Type B pancreatic cell (in vitro differentiated cells): Measurements from ENCODE around the gene SYNE2. TPM values are rescaled to one million over a fixed set of nuclear protein-coding genes. Genes with fewer than 3 reads are reported as not detected.
A peak's percentile ranks its signal among the peaks of the same experiment; 100 is the strongest.

Source experiments
- DNase-seq: peaks from one replicate; pipeline ENCODE4 v3.0.0; 2021; ENCODE audit warnings: mixed read lengths; ENCODE audit not compliant: unreplicated experiment; ENCODE audit errors: extremely low spot score
- H3K27ac Mint-ChIP-seq: 2 replicates; pipeline ENCODE4 v1.8.0; 2021; ENCODE audit warnings: mild to moderate bottlenecking, mixed read lengths
- H3K27me3 Mint-ChIP-seq: 2 replicates; pipeline ENCODE4 v1.8.0; 2021; ENCODE audit warnings: mixed read lengths
- H3K36me3 Mint-ChIP-seq: 2 replicates; pipeline ENCODE4 v1.8.0; 2021; ENCODE audit warnings: mixed read lengths
- H3K4me1 Mint-ChIP-seq: one replicate; pipeline ENCODE4 v1.8.0; 2021; ENCODE audit warnings: mixed read lengths; ENCODE audit not compliant: unreplicated experiment
- H3K4me3 Mint-ChIP-seq: 2 replicates; pipeline ENCODE4 v1.8.0; 2021; ENCODE audit warnings: mild to moderate bottlenecking, mixed read lengths
- H3K9me3 Mint-ChIP-seq: 2 replicates; pipeline ENCODE4 v1.8.0; 2021; ENCODE audit warnings: mixed read lengths
- CTCF ChIP-seq: fragments of 200-600 bp; sonication (generic); conservative IDR thresholded peaks from 2 replicates; pipeline ENCODE4 v1.5.0; 2021; ENCODE audit warnings: antibody characterized with exemption, mild to moderate bottlenecking
- total RNA-seq: library from RNA; stranded (reverse); gene quantifications from 2 replicates; pipeline ENCODE4 v1.2.1, GENCODE V29; 2021; ENCODE audit warnings: low replicate concordance

Gene SYNE2
- total RNA-seq, 1 donor from 2014 or later = 75.1 TPM

GRCh38 chr14:63910583-63911363 lies 58.0 kb downstream of the SYNE2 start:
- Mint-ChIP-seq H3K4me3 (no peak overlapping the region), H3K36me3 (peaks cover 14% of the 10 kb centered on the region), H3K4me1 (peaks cover 21% of the 10 kb centered on the region), H3K9me3 (no peaks in the 10 kb centered on the region), H3K27ac (no peak overlapping the region), H3K27me3 (no peaks in the 10 kb centered on the region)
- DNase-seq = no peak
- TF ChIP-seq CTCF = no peak

GRCh38 chr14:63911404-63911803 lies 58.6 kb downstream of the SYNE2 start:
- Mint-ChIP-seq H3K4me3 (no peak overlapping the region), H3K36me3 (peaks cover 20% of the 10 kb centered on the region), H3K4me1 (peaks cover 21% of the 10 kb centered on the region), H3K27ac (no peak overlapping the region), H3K9me3 (no peaks in the 10 kb centered on the region), H3K27me3 (no peaks in the 10 kb centered on the region)
- no peak for DNase-seq
- no peak for TF ChIP-seq CTCF

GRCh38 chr14:63912286-63912685 lies 59.5 kb downstream of the SYNE2 start:
- Mint-ChIP-seq H3K27me3 (no peaks in the 10 kb centered on the region), H3K4me3 (no peak overlapping the region), H3K9me3 (no peaks in the 10 kb centered on the region), H3K27ac (no peak overlapping the region), H3K4me1 (peaks cover 21% of the 10 kb centered on the region), H3K36me3 (peaks cover 20% of the 10 kb centered on the region)
- no peak for DNase-seq
- no peak for TF ChIP-seq CTCF

GRCh38 chr14:63918411-63918810 lies 65.6 kb downstream of the SYNE2 start:
- no peak for DNase-seq
- H3K4me1 Mint-ChIP-seq = peaks cover 4% of the 10 kb centered on the region
- peaks cover 10% of the 10 kb centered on the region for H3K36me3 Mint-ChIP-seq
- no peak overlapping the region for H3K4me3 Mint-ChIP-seq
- no peaks in the 10 kb centered on the region for H3K27me3 Mint-ChIP-seq
- TF ChIP-seq CTCF = no peak
- H3K27ac Mint-ChIP-seq = peak overlapping the region; percentile 12
- H3K9me3 Mint-ChIP-seq = no peaks in the 10 kb centered on the region

GRCh38 chr14:63922696-63923421 lies 70.1 kb downstream of the SYNE2 start:
- no peak for TF ChIP-seq CTCF
- H3K27ac Mint-ChIP-seq = peak overlapping the region; percentile 66
- H3K9me3 Mint-ChIP-seq = peaks cover 6% of the 10 kb centered on the region
- no peak for DNase-seq
- H3K4me1 Mint-ChIP-seq = peaks cover 4% of the 10 kb centered on the region
- peaks cover 17% of the 10 kb centered on the region for H3K36me3 Mint-ChIP-seq
- H3K27me3 Mint-ChIP-seq = no peaks in the 10 kb centered on the region
- no peak overlapping the region for H3K4me3 Mint-ChIP-seq
